ENCODE results near the gene EPN2. TPM values are rescaled to one million over a fixed set of nuclear protein-coding genes. Genes with fewer than 3 reads are reported as not detected.

Gene EPN2
- total RNA-seq, 1 experiment from 2014 or later: 18.1 TPM

- no peak for DNase-seq (ENCODE audit: low spot score)
These were observed 128.9 kb downstream of the EPN2 start for GRCh38 chr17:19365833-19366636.

GRCh38 chr17:19366637-19366972 is 129.4 kb downstream of the EPN2 start:
- no peak for DNase-seq (ENCODE audit: low spot score)

- DNase-seq (ENCODE audit: low spot score): no peak
These were observed 131.1 kb downstream of the EPN2 start for GRCh38 chr17:19368229-19368628.

GRCh38 chr17:19369107-19369778 is 132.1 kb downstream of the EPN2 start:
- no peak for DNase-seq (ENCODE audit: low spot score)

GRCh38 chr17:19369846-19370492 is 132.8 kb downstream of the EPN2 start:
- no peak for DNase-seq (ENCODE audit: low spot score)

GRCh38 chr17:19370493-19370960 is 133.4 kb downstream of the EPN2 start:
- DNase-seq (ENCODE audit: low spot score): peak; percentile 19

- no peak for DNase-seq (ENCODE audit: low spot score)
These were observed 134.3 kb downstream of the EPN2 start for GRCh38 chr17:19371259-19372010.

- no peak for DNase-seq (ENCODE audit: low spot score)
These were observed 134.8 kb downstream of the EPN2 start for GRCh38 chr17:19372011-19372370.

GRCh38 chr17:19372439-19372838 is 135.3 kb downstream of the EPN2 start:
- no peak for DNase-seq (ENCODE audit: low spot score)

GRCh38 chr17:19372866-19373504 is 135.8 kb downstream of the EPN2 start:
- no peak for DNase-seq (ENCODE audit: low spot score)

GRCh38 chr17:19374136-19374535 is 137.0 kb downstream of the EPN2 start:
- no peak for DNase-seq (ENCODE audit: low spot score)

- DNase-seq (ENCODE audit: low spot score): no peak
These were observed 138.6 kb downstream of the EPN2 start for GRCh38 chr17:19375732-19376131.

GRCh38 chr17:19376811-19377210 is 139.6 kb downstream of the EPN2 start:
- DNase-seq (ENCODE audit: low spot score): peak; percentile 10

- DNase-seq (ENCODE audit: low spot score): peak; percentile 93
These were observed 140.6 kb downstream of the EPN2 start for GRCh38 chr17:19377602-19378415.

- no peak for DNase-seq (ENCODE audit: low spot score)
These were observed 141.5 kb downstream of the EPN2 start, which contains the start of gene MAPK7 for GRCh38 chr17:19378416-19379360. MAPK7 (plus strand) TSS chr17:19378498; CDS start chr17:19378901, 403 bp downstream.

GRCh38 chr17:19379361-19380065 is 142.3 kb downstream of the EPN2 start:
- DNase-seq (ENCODE audit: low spot score): no peak

GRCh38 chr17:19380481-19381301 is 143.5 kb downstream of the EPN2 start:
- DNase-seq (ENCODE audit: low spot score): no peak

GRCh38 chr17:19381361-19381740 is 144.2 kb downstream of the EPN2 start:
- DNase-seq (ENCODE audit: low spot score): no peak

All from HT-29 (cell line).